ENCODE data around the gene ZNF329. TPM values are rescaled to one million over a fixed set of nuclear protein-coding genes. Genes with fewer than 3 reads are reported as not detected.

ZNF329 gene
- total and polyA plus RNA-seq, 2 experiments from 2014 or later, result 1.8 to 18.4 TPM

DNA sequence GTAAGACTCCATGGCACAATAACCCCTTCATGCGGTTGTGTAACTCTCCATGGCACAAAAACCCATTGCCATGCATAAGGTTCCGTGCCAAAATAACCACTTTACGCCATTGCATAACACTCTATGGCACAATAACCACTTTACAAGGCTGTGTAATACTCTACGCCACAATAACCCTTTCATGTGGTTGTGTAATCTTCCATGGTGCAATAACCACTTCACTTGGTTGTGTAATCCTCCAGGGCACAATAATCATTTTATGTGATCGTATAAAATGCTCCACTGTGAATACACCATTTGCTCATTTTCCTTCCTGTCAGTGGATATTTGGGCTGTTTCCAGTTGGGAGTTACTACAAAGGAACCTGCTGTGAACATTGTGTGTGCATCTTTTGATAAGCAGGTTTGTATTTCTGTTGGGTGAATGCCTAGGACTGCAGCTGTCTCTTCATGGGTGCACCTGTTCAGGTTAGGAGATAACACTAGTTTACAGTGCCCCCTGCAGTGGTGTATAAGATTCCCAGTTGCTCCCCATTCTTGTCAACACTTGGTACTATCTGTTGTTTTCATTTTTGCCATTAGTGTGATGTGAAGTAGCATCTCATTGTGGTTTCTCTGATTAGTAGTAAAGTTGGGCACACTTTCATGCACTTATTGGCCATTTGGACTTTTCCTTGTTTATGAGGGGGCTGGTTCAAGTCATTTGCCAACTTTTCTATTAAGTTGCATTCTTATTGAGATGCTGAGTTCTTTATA is 31.4 kb downstream of the ZNF329 start:
- no peak overlapping the region for H2AFZ ChIP-seq
- TF ChIP-seq EZH2phosphoT487 (IDR thresholded peaks at IDR 0.05; ENCODE audit: low read depth, severe bottlenecking, unreplicated experiment), result no peak
- no peak for TF ChIP-seq CTCF (IDR thresholded peaks at IDR 0.05; ENCODE audit: poor library complexity)
- no peak for TF ChIP-seq EZH2 (IDR thresholded peaks at IDR 0.05; ENCODE audit: borderline replicate concordance)
- H3K9me3 ChIP-seq (ENCODE audit: low read depth), result peaks cover 4% of the 10 kb centered on the region
- no peaks in the 10 kb centered on the region for H3K9me2 ChIP-seq (replicated peaks; ENCODE audit: insufficient read depth)
- no peaks in the 10 kb centered on the region for H3K27me3 ChIP-seq
- H3K4me2 ChIP-seq, result no peak overlapping the region
- no peaks in the 10 kb centered on the region for H3K36me3 ChIP-seq (replicated peaks; ENCODE audit: insufficient read depth, low read depth)
- DNase-seq (ENCODE audit: low spot score), result no peak
- H3K27ac ChIP-seq, result no peak overlapping the region
- no peaks in the 10 kb centered on the region for H4K20me1 ChIP-seq (ENCODE audit: insufficient read depth, poor library complexity, severe bottlenecking)
- no peaks in the 10 kb centered on the region for H3K4me1 ChIP-seq (ENCODE audit: insufficient read depth)
- H3K4me3 ChIP-seq, result no peak overlapping the region
- H3K79me2 ChIP-seq, result no peaks in the 10 kb centered on the region
- 89% methylated on average over 5 of the region's 5 CpGs for WGBS (ENCODE audit: low lambda C conversion rate, missing lambda C conversion rate)

- H2AFZ ChIP-seq, result no peak overlapping the region
- H3K79me2 ChIP-seq, result no peaks in the 10 kb centered on the region
- no peaks in the 10 kb centered on the region for H3K4me1 ChIP-seq (ENCODE audit: insufficient read depth)
- TF ChIP-seq CTCF (IDR thresholded peaks at IDR 0.05; ENCODE audit: poor library complexity), result no peak
- TF ChIP-seq EZH2phosphoT487 (IDR thresholded peaks at IDR 0.05; ENCODE audit: low read depth, severe bottlenecking, unreplicated experiment), result no peak
- no peak for TF ChIP-seq EZH2 (IDR thresholded peaks at IDR 0.05; ENCODE audit: borderline replicate concordance)
- no peak overlapping the region for H3K4me3 ChIP-seq
- 94% methylated on average over 71 of the region's 77 CpGs for whole genome bisulfite sequencing (ENCODE audit: low lambda C conversion rate, missing lambda C conversion rate)
- H3K4me2 ChIP-seq, result no peak overlapping the region
- no peaks in the 10 kb centered on the region for H3K36me3 ChIP-seq (replicated peaks; ENCODE audit: insufficient read depth, low read depth)
- no peaks in the 10 kb centered on the region for H3K9me2 ChIP-seq (replicated peaks; ENCODE audit: insufficient read depth)
- H3K27me3 ChIP-seq, result no peaks in the 10 kb centered on the region
- no peak for DNase-seq (ENCODE audit: low spot score)
- no peaks in the 10 kb centered on the region for H4K20me1 ChIP-seq (ENCODE audit: insufficient read depth, poor library complexity, severe bottlenecking)
- H3K9me3 ChIP-seq (ENCODE audit: low read depth), result peaks cover 4% of the 10 kb centered on the region
- H3K27ac ChIP-seq, result no peak overlapping the region
Measured at GRCh38 chr19:58117841-58118575, 32.6 kb downstream of the ZNF329 start.

DNA sequence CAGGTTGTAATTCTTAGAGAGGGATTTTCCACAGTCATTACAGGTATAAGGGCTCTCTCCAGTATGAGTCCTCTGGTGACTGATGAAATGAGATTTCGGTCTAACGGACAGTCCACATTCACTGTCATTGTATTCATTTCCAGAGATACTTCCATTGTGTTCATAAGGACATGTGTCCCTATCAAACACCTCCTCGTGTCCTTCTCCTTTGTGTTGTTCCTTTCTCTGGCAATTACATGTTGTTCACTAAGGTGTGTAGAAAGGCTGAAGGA is 42.1 kb downstream of the ZNF329 start:
- Histone ChIP-seq H4K20me1 (ENCODE audit: insufficient read depth, poor library complexity, severe bottlenecking) (no peaks in the 10 kb centered on the region), H3K9me3 (ENCODE audit: low read depth) (peaks cover 15% of the 10 kb centered on the region), H3K36me3 (replicated peaks; ENCODE audit: insufficient read depth, low read depth) (no peaks in the 10 kb centered on the region), H3K4me1 (ENCODE audit: insufficient read depth) (no peaks in the 10 kb centered on the region), H3K4me3 (no peak overlapping the region), H3K27me3 (no peaks in the 10 kb centered on the region), H3K79me2 (no peaks in the 10 kb centered on the region), H3K27ac (no peak overlapping the region), H3K9me2 (replicated peaks; ENCODE audit: insufficient read depth) (no peaks in the 10 kb centered on the region), H3K4me2 (no peak overlapping the region), H2AFZ (no peak overlapping the region)
- 82% methylated on average over 3 of the region's 3 CpGs for WGBS (ENCODE audit: low lambda C conversion rate, missing lambda C conversion rate)
- TF ChIP-seq EZH2 (IDR thresholded peaks at IDR 0.05; ENCODE audit: borderline replicate concordance) (no peak), EZH2phosphoT487 (IDR thresholded peaks at IDR 0.05; ENCODE audit: low read depth, severe bottlenecking, unreplicated experiment) (no peak), CTCF (IDR thresholded peaks at IDR 0.05; ENCODE audit: poor library complexity) (no peak)
- no peak for DNase-seq (ENCODE audit: low spot score)
